Measurements from ENCODE around the gene BRD3OS.

The BRD3OS gene

GRCh38 chr9:134051319-134051718, 26.0 kb downstream of the BRD3OS start:
- no peak for DNase-seq (ENCODE audit: low read depth in 3 of 3)

GRCh38 chr9:134052491-134052890, 27.2 kb downstream of the BRD3OS start:
- DNase-seq (ENCODE audit: low read depth in 3 of 3), result no peak

GRCh38 chr9:134052941-134053340, 27.7 kb downstream of the BRD3OS start:
- DNase-seq (ENCODE audit: low read depth in 3 of 3), result no peak

- no peak for DNase-seq (ENCODE audit: low read depth in 3 of 3)
These were observed 28.2 kb downstream of the BRD3OS start for GRCh38 chr9:134053401-134053871.

- DNase-seq (ENCODE audit: low read depth in 3 of 3), result no peak
These were observed 28.9 kb downstream of the BRD3OS start for GRCh38 chr9:134053941-134054761.

- no peak for DNase-seq (ENCODE audit: low read depth in 3 of 3)
These were observed 29.9 kb downstream of the BRD3OS start for GRCh38 chr9:134054891-134055811.

- no peak for DNase-seq (ENCODE audit: low read depth in 3 of 3)
These were observed 30.7 kb downstream of the BRD3OS start for GRCh38 chr9:134055981-134056461.

GRCh38 chr9:134056483-134057306, 31.4 kb downstream of the BRD3OS start:
- no peak for DNase-seq (ENCODE audit: low read depth in 3 of 3)

- no peak for DNase-seq (ENCODE audit: low read depth in 3 of 3)
These were observed 32.0 kb downstream of the BRD3OS start for GRCh38 chr9:134057307-134057657.

- DNase-seq (ENCODE audit: low read depth in 3 of 3), result no peak
These were observed 32.7 kb downstream of the BRD3OS start for GRCh38 chr9:134057751-134058701.

GRCh38 chr9:134058716-134059115, 33.4 kb downstream of the BRD3OS start:
- DNase-seq (ENCODE audit: low read depth in 3 of 3), result no peak

- no peak for DNase-seq (ENCODE audit: low read depth in 3 of 3)
These were observed 33.9 kb downstream of the BRD3OS start for GRCh38 chr9:134059188-134059641.

GRCh38 chr9:134059661-134060395, 34.5 kb downstream of the BRD3OS start:
- DNase-seq (ENCODE audit: low read depth in 3 of 3), result peak in 1 of 3 experiments; percentile 25

- no peak for DNase-seq (ENCODE audit: low read depth in 3 of 3)
These were observed 35.3 kb downstream of the BRD3OS start for GRCh38 chr9:134060546-134060945.

- no peak for DNase-seq (ENCODE audit: low read depth in 3 of 3)
These were observed 35.9 kb downstream of the BRD3OS start for GRCh38 chr9:134061019-134061687.

- no peak for DNase-seq (ENCODE audit: low read depth in 3 of 3)
These were observed 36.5 kb downstream of the BRD3OS start for GRCh38 chr9:134061688-134062371.

GRCh38 chr9:134062461-134063087, 37.3 kb downstream of the BRD3OS start:
- no peak for DNase-seq (ENCODE audit: low read depth in 3 of 3)

- no peak for DNase-seq (ENCODE audit: low read depth in 3 of 3)
These were observed 37.8 kb downstream of the BRD3OS start for GRCh38 chr9:134063088-134063570.
